ENCODE data around the gene ANO6.

DNA sequence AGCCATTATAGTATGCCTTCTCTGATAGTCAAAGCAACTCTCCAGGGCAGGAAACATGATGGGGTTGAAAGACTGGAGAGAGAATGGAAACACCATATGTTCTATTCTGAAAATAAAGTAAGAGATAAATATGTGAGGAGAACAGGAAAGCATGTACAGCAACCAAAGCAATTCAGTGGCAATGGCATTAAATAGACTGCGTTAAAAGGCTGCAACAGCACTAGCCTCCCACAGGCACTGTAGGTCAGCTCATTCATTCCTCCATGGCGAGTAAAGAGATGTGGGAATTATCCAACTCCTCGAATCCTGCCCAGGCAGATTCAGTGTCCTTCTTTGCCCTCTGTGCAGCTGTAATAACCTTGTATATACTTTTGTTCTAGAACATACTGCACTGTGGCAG, 43.8 kb downstream of the ANO6 start:
- TF ChIP-seq, protein P1, sequence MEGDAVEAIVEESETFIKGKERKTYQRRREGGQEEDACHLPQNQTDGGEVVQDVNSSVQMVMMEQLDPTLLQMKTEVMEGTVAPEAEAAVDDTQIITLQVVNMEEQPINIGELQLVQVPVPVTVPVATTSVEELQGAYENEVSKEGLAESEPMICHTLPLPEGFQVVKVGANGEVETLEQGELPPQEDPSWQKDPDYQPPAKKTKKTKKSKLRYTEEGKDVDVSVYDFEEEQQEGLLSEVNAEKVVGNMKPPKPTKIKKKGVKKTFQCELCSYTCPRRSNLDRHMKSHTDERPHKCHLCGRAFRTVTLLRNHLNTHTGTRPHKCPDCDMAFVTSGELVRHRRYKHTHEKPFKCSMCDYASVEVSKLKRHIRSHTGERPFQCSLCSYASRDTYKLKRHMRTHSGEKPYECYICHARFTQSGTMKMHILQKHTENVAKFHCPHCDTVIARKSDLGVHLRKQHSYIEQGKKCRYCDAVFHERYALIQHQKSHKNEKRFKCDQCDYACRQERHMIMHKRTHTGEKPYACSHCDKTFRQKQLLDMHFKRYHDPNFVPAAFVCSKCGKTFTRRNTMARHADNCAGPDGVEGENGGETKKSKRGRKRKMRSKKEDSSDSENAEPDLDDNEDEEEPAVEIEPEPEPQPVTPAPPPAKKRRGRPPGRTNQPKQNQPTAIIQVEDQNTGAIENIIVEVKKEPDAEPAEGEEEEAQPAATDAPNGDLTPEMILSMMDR (IDR thresholded peaks at IDR 0.05), result no peak
- TF ChIP-seq POLR2A (IDR thresholded peaks at IDR 0.05) (no peak), EP300 (IDR thresholded peaks at IDR 0.05) (no peak), POLR2AphosphoS5 (IDR thresholded peaks at IDR 0.05) (no peak)
